Measurements from ENCODE around the gene SPPL2C.

Gene SPPL2C

GRCh38 chr17:45814622-45815606, 29.8 kb upstream of the SPPL2C start:
- no peak overlapping the region for H3K27ac ChIP-seq
- TF ChIP-seq CTCF (conservative IDR thresholded peaks at IDR 0.05) (no peak), ZFX (IDR thresholded peaks at IDR 0.05) (no peak)

- TF ChIP-seq CTCF (conservative IDR thresholded peaks at IDR 0.05): no peak
- TF ChIP-seq ZFX (IDR thresholded peaks at IDR 0.05): no peak
- no peak overlapping the region for H3K27ac ChIP-seq
These were observed 28.9 kb upstream of the SPPL2C start for GRCh38 chr17:45815752-45816151.

GRCh38 chr17:45818041-45818440, 26.6 kb upstream of the SPPL2C start:
- no peak overlapping the region for H3K27ac ChIP-seq
- no peak for TF ChIP-seq CTCF (conservative IDR thresholded peaks at IDR 0.05)
- TF ChIP-seq ZFX (IDR thresholded peaks at IDR 0.05): no peak

- no peak for TF ChIP-seq ZFX (IDR thresholded peaks at IDR 0.05)
- no peak for TF ChIP-seq CTCF (conservative IDR thresholded peaks at IDR 0.05)
These were observed 26.0 kb upstream of the SPPL2C start for GRCh38 chr17:45818699-45819098.

GRCh38 chr17:45819632-45820031, 25.0 kb upstream of the SPPL2C start:
- H3K27ac ChIP-seq: no peak overlapping the region
- TF ChIP-seq CTCF (conservative IDR thresholded peaks at IDR 0.05) (no peak), ZFX (IDR thresholded peaks at IDR 0.05) (no peak)

More at GRCh38 chr17:45818699-45819098, 26.0 kb upstream of the SPPL2C start:
- no peak overlapping the region for H3K27ac ChIP-seq

GRCh38 chr17:45820052-45820780, 24.5 kb upstream of the SPPL2C start:
- no peak overlapping the region for H3K27ac ChIP-seq
- no peak for TF ChIP-seq CTCF (conservative IDR thresholded peaks at IDR 0.05)
- TF ChIP-seq ZFX (IDR thresholded peaks at IDR 0.05): no peak

- H3K27ac ChIP-seq: no peak overlapping the region
- TF ChIP-seq CTCF (conservative IDR thresholded peaks at IDR 0.05) (no peak), ZFX (IDR thresholded peaks at IDR 0.05) (no peak)
These were observed 23.5 kb upstream of the SPPL2C start for GRCh38 chr17:45821147-45821546.
